ENCODE results near the gene VCPKMT.

The VCPKMT gene

GRCh38 chr14:50116181-50116956 is at the start of gene VCPKMT:
TSS of gene VCPKMT (minus strand) at chr14:50116572. CDS start at chr14:50116552, 20 bp downstream.
- DNase-seq = peak; percentile 89

- no peak for DNase-seq
Measured at GRCh38 chr14:50156111-50156510, 39.7 kb upstream of the VCPKMT start.

DNA sequence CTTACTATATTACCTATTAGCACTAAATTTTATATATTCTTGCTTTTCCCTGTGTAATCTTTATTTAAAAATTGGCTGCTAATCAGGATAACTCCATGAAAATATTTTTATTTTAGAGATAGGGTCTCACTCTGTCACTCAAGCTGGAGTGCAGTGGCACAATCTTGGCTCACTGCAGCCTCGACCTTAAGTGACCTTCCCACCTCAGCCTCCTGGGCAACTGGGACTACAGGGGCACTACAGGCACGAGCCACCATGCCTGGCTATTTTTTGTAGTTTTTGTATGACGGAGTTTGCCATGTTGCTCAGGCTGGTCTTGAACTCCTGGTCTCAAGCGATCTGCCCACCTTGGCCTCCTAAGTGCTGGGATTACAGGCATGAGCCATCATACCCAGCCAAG is 32.4 kb upstream of the VCPKMT start:
- DNase-seq = no peak

- no peak for DNase-seq
Measured at GRCh38 chr14:50139192-50139591, 22.8 kb upstream of the VCPKMT start.

- no peak for DNase-seq
Measured at GRCh38 chr14:50127802-50128201, 11.4 kb upstream of the VCPKMT start.

- no peak for DNase-seq
Measured at GRCh38 chr14:50123062-50123461, 6.7 kb upstream of the VCPKMT start.

DNA sequence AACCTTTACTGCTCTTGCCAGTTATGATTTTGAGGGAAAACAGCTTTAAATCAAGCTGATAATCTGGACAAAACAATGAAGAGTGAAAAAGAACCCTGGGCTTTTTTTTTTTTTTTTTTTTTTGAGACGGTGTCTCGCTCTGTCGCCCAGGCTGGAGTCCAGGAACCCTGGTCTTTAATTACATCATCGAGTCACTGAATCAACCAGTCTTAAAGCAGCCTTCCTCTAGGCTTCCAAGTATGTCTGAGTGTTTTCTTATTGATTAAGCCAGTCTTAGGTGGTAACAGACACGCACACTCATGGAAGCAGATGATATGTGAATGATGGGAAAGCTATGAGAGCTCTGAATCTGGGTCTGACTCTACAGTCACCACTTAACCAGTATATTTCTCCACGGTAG is 5.9 kb upstream of the VCPKMT start:
- DNase-seq = no peak

- no peak for DNase-seq
Measured at GRCh38 chr14:50121486-50121885, 5.1 kb upstream of the VCPKMT start.

DNA sequence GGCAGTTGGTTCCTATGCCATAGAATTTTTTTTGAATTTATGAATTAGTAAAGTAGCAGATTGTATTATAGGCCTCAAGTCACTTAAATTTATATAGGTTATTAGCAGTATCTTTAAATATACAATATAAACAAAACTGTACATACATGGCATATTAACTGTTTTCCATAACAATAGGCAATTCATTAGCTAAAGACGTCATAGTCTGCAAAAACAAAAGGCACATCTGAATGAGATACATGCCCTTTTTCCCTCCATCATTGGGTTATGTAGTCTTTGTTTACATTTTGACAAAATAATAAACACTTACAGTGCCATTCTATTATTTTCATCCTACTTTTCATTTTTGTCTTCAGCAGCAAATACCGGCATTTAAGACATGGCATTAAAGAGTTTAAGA is 1.1 kb upstream of the VCPKMT start:
- no peak for DNase-seq

DNA sequence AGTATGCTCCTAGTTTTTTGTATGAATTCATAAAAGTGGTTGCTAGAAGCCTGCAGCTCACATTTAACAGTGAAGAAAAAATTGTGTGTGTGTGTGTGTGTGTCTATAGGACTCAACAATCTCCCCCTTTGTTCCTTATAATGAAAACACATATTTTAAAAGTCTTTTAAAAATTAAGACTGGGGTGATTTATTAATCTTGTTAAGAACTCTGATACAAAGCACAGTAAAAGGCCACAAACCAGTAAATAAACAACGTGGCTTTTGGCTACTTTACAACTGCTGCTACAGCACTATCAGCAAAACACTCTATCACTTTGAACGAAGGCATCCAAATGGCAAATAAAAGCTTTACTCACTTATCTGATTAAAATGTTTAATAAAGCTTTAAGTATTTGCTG is 594 bp upstream of the VCPKMT start:
- DNase-seq = no peak

GRCh38 chr14:50113381-50114035 is 2.9 kb downstream of the VCPKMT start:
- DNase-seq = no peak

GRCh38 chr14:50110323-50111037 is 5.9 kb downstream of the VCPKMT start:
- DNase-seq = no peak

- no peak for DNase-seq
Measured at GRCh38 chr14:50109342-50109741, 7.0 kb downstream of the VCPKMT start.

- DNase-seq = no peak
Measured at GRCh38 chr14:50107850-50108249, 8.5 kb downstream of the VCPKMT start.

DNA sequence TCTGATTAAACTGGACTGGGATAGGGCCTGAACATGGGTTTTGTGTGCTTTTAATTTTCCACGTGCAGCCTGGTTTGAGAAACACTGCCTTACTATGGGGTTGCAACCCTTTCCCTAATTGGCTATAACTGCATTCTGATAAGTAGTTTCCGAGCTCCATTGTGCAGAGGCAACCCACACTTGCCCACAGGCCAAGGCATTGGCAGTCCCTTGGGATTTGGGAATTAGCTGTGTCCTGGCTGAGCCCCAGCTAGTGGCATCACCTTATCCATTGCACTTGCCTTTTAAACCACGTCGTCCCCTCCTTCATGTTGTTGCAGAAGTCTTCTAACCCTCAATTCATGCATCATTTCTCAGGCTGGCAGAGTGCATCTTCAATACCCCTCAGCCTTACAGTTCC is 10.2 kb downstream of the VCPKMT start:
- no peak for DNase-seq

GRCh38 chr14:50103558-50103957 is 12.8 kb downstream of the VCPKMT start:
- DNase-seq = no peak

DNA sequence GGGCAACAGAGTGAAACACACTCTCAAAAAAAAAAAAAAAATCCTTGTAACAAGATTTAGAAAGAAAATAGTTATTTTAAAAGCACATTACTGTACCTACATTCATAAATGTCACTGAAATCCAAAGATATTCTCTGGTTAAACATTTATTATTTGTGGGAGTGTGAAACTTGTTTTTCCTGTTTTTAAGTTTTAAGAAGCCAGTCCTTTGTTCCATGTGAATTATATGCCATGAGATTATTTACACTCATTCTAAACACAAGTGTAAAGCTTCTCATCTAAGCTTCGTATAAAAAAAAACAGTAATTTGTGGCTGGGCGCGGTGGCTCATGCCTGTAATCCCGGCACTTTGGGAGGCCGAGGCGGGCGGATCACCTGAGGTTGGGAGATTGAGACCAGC is 15.0 kb downstream of the VCPKMT start:
- DNase-seq = no peak

DNA sequence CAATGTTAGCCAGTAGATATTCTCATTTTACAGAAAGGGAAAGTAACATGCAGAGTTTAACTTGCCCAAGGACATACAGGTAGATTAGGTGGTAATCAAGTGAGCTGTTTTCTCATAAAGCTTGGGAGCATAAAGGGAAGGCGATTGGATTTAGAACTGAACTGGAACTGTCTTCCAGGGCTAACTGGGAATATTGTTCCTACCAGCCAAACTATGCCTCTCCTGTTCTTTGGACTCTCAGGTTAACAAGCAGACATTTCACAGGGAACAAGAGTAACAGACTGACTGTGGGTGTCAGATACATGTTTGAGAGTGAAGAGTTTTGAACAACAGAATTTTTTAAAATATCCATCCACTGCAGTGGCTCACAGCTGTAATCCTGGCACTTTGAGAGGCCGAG is 15.6 kb downstream of the VCPKMT start:
- no peak for DNase-seq

GRCh38 chr14:50099335-50099734 is 17.0 kb downstream of the VCPKMT start:
- DNase-seq = no peak

GRCh38 chr14:50095895-50096294 is 20.5 kb downstream of the VCPKMT start:
- no peak for DNase-seq

GRCh38 chr14:50094056-50094755 is 22.2 kb downstream of the VCPKMT start:
- DNase-seq = no peak

DNA sequence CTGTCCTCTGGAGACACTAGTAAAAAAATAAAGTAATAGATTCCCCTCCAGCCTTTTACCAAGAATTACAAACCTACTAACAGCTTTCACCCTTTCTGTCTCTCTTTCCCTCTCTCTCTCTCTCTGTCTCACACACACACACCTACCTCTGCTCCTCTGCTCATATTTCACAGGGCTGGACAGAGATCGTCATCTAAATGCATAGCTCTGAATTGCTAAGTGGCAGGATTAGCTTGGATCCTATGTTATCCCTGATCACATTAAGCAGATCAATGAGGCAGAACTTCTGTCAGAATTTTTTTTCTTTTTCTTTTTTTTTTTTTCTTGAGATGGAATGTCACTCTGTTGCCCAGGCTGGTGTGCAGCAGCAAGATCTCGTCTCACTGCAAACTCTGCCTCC is 22.9 kb downstream of the VCPKMT start:
- DNase-seq = no peak

DNA sequence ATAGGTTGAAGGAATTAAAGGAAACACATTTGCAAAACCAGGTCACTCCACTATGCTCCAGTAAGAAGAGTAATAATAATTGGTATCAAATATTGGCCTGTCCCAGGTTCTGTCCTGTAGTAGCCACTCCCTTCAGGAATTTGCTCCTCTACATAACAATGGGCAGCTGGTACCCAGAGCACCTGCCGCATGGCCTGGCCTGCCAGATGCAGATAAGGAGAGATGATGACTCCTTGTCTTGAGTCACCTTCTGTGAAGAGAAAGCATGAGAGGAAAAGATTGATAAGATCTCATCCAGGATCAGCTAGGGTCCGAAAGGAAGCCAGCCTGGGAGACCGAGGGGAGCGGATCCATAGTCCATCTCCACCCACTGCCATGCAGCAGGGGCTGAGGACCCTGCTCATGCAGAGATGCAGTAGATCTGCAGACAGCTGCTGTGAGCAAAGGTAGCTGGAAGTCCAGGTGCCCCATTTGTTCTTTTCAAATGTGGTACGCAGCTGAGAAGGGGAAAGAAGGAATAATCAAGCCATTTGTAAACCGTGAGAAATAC is 24.3 kb downstream of the VCPKMT start:
- no peak for DNase-seq
